Loucy (cell line): ENCODE measurements around the gene CDC42EP3.

Source experiments
- H2AFZ ChIP-seq: fragments of 200-600 bp; sonication (generic); 2 replicates; pipeline ENCODE4 v1.6.0; 2016; ENCODE audit warnings: antibody characterized with exemption, mild to moderate bottlenecking, low read length, moderate library complexity
- H3F3A ChIP-seq: fragments of 200-600 bp; 2 replicates; pipeline ENCODE4 v1.6.0; 2016; ENCODE audit warnings: antibody characterized with exemption, low read depth, mild to moderate bottlenecking
- H3K27me3 ChIP-seq: fragments of 200-600 bp; sonication (generic); 2 replicates; pipeline ENCODE4 v1.6.1; 2014; ENCODE audit warnings: low read length, mild to moderate bottlenecking; ENCODE audit not compliant: insufficient read depth, poor library complexity, severe bottlenecking
- H3K36me3 ChIP-seq: fragments of 200-600 bp; sonication (generic); 2 replicates; pipeline ENCODE4 v1.6.1; 2016; ENCODE audit warnings: low read length; ENCODE audit not compliant: insufficient read depth
- H3K4me1 ChIP-seq: fragments of 200-600 bp; sonication (generic); 2 replicates; pipeline ENCODE4 v1.5.1; 2014; ENCODE audit warnings: low read length, mild to moderate bottlenecking; ENCODE audit not compliant: insufficient read depth, poor library complexity, severe bottlenecking
- H3K4me2 ChIP-seq: fragments of 200-600 bp; sonication (generic); 2 replicates; pipeline ENCODE4 v1.6.0; 2014; ENCODE audit warnings: antibody characterized with exemption, low read length, low read depth, mild to moderate bottlenecking; ENCODE audit not compliant: poor library complexity, severe bottlenecking
- H3K4me3 ChIP-seq: fragments of 200-600 bp; sonication (generic); 2 replicates; pipeline ENCODE4 v1.5.1; 2014; ENCODE audit warnings: low read length, mild to moderate bottlenecking, mixed read lengths; ENCODE audit not compliant: poor library complexity, severe bottlenecking
- H3K79me2 ChIP-seq: fragments of 200-600 bp; sonication (generic); 2 replicates; pipeline ENCODE4 v1.6.1; 2014; ENCODE audit warnings: low read length; ENCODE audit not compliant: insufficient read depth
- H3K9ac ChIP-seq: fragments of 200-600 bp; sonication (generic); 2 replicates; pipeline ENCODE4 v1.6.0; 2014; ENCODE audit warnings: mild to moderate bottlenecking, low read depth, low read length, moderate library complexity; ENCODE audit not compliant: poor library complexity, severe bottlenecking
- H3K9me2 ChIP-seq: fragments of 200-600 bp; sonication (generic); replicated peaks from 2 replicates; pipeline ENCODE4 v1.6.1; 2016; ENCODE audit warnings: low read depth, low read length, mixed read lengths
- H3K9me3 ChIP-seq: fragments of 200-600 bp; sonication (generic); 2 replicates; pipeline ENCODE4 v1.6.1; 2014; ENCODE audit warnings: mild to moderate bottlenecking, antibody characterized with exemption, low read length, low read depth; ENCODE audit not compliant: insufficient read depth
- H4K20me1 ChIP-seq: fragments of 200-600 bp; sonication (generic); 2 replicates; pipeline ENCODE4 v1.6.0; 2014; ENCODE audit warnings: antibody characterized with exemption, low read length, mild to moderate bottlenecking; ENCODE audit not compliant: insufficient read depth, poor library complexity, severe bottlenecking
- EZH2phosphoT487 ChIP-seq: fragments of 200-600 bp; IDR thresholded peaks from 2 replicates; pipeline ENCODE4 v1.6.1; 2018; ENCODE audit warnings: antibody characterized with exemption, mild to moderate bottlenecking, moderate library complexity, borderline replicate concordance
- TF ChIP-seq, protein P1 (sequence below): fragments of 200-600 bp; sonication (generic); conservative IDR thresholded peaks from 2 replicates; pipeline ENCODE4 v1.5.1; 2014; ENCODE audit warnings: mild to moderate bottlenecking, antibody characterized with exemption, low read length

Gene CDC42EP3

GRCh38 chr2:37637985-37638384 lies 33.5 kb downstream of the CDC42EP3 start:
- TF ChIP-seq, protein P1, sequence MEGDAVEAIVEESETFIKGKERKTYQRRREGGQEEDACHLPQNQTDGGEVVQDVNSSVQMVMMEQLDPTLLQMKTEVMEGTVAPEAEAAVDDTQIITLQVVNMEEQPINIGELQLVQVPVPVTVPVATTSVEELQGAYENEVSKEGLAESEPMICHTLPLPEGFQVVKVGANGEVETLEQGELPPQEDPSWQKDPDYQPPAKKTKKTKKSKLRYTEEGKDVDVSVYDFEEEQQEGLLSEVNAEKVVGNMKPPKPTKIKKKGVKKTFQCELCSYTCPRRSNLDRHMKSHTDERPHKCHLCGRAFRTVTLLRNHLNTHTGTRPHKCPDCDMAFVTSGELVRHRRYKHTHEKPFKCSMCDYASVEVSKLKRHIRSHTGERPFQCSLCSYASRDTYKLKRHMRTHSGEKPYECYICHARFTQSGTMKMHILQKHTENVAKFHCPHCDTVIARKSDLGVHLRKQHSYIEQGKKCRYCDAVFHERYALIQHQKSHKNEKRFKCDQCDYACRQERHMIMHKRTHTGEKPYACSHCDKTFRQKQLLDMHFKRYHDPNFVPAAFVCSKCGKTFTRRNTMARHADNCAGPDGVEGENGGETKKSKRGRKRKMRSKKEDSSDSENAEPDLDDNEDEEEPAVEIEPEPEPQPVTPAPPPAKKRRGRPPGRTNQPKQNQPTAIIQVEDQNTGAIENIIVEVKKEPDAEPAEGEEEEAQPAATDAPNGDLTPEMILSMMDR = no peak
- TF ChIP-seq EZH2phosphoT487 = no peak
- Histone ChIP-seq H3K4me2 (no peak overlapping the region), H3F3A (no peaks in the 10 kb centered on the region), H3K9me3 (no peaks in the 10 kb centered on the region), H3K9ac (no peak overlapping the region), H3K4me3 (no peak overlapping the region), H3K79me2 (0 out of 2 replicates have a peak, but pooled peaks cover 3% of the 10 kb centered on the region), H4K20me1 (no peaks in the 10 kb centered on the region), H2AFZ (no peak overlapping the region), H3K9me2 (no peaks in the 10 kb centered on the region), H3K27me3 (no peaks in the 10 kb centered on the region), H3K4me1 (peaks cover 16% of the 10 kb centered on the region), H3K36me3 (peaks cover 5% of the 10 kb centered on the region; the same call in 1 of the 2 replicates)

DNA sequence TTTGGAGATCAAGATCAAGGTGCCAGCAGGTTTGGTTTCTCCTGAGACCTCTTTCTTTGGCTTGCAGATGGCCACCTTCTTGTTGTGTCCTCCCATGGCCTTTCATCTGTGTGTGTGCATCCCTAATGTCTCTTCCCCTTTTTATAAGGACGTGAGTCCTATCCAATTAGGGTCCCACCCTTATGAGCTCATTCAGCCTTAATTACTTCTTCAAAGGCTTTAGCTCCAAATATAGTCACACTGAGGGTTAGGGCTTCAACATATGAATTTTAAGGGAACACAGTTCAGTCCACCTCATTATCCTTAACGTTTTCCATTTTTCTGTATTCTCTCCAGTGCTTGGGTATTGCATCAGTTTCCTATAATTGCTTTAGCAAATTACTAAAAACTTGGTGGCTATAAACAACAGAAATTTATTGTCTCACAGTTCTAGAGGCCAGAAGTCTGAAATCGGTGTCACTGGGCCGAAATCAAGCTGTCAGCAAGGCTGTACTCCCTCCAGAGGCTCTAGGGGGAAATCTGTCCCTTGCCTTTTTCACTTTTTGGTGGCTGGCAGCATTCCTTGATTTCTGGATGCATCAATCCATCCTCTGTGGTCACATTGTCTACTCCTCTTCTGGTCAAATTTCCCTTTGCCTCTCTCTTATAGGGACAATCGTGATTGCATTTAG lies 34.1 kb downstream of the CDC42EP3 start:
- no peaks in the 10 kb centered on the region for H3F3A ChIP-seq
- no peaks in the 10 kb centered on the region for H3K9me2 ChIP-seq

DNA sequence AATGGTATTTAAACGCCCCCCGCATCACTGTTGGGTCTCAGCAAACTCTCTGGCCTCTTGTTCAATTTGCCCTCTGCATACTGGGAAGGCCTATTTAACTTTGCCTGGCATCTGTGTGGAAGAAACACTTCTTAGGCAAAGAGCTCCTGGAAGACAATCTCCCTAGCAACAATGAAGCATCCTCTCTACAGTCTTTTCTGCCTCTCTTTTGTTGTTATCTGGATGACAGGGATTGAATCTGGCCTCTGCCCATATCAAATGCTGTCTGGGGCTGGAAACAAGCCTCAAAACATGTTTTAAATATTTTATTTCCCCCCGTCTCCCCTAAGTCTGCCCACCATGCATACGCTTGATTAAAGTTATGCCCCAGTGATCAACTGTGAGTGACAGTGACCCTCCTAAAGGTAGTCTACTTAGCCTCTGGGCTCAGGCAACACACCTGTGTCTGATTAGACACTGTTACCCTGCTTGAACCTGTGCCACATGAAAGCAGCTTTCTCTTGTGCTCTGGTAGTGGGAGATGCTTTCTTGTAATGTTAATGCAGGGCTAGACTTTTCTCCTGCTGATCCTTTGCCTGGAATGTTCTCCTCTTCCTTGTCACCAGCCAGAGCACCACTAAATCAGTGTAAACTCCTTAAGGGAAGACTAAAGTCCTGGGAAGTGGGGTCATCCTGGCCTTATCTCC lies 34.9 kb downstream of the CDC42EP3 start:
- no peaks in the 10 kb centered on the region for H3K79me2 ChIP-seq
- no peak overlapping the region for H2AFZ ChIP-seq
- peaks cover 22% of the 10 kb centered on the region for H3K4me1 ChIP-seq
- no peaks in the 10 kb centered on the region for H3F3A ChIP-seq
- no peak overlapping the region for H3K4me3 ChIP-seq
- H3K27me3 ChIP-seq = no peaks in the 10 kb centered on the region
- no peak for TF ChIP-seq EZH2phosphoT487
- TF ChIP-seq, protein P1 = no peak
- no peaks in the 10 kb centered on the region for H3K9me2 ChIP-seq
- H3K4me2 ChIP-seq = no peak overlapping the region
- H3K9ac ChIP-seq = no peak overlapping the region
- H3K9me3 ChIP-seq = no peaks in the 10 kb centered on the region
- H4K20me1 ChIP-seq = no peaks in the 10 kb centered on the region
- H3K36me3 ChIP-seq = no peaks in the 10 kb centered on the region

More for the DNA sequence above, 34.1 kb downstream of the CDC42EP3 start:
- Histone ChIP-seq H4K20me1 (no peaks in the 10 kb centered on the region), H3K4me3 (no peak overlapping the region), H3K9me3 (no peaks in the 10 kb centered on the region), H3K9ac (no peak overlapping the region), H3K36me3 (no peaks in the 10 kb centered on the region), H3K4me2 (no peak overlapping the region), H3K79me2 (no peaks in the 10 kb centered on the region), H3K4me1 (peaks cover 19% of the 10 kb centered on the region), H2AFZ (no peak overlapping the region), H3K27me3 (no peaks in the 10 kb centered on the region)
- TF ChIP-seq EZH2phosphoT487 = no peak
- TF ChIP-seq, protein P1 = 0 out of 2 replicates have a peak, but pooled peaks have one; percentile 9
